GM06990 (cell line): ENCODE results near the gene PCA3.

Experiments used
- DNase-seq: peaks from one replicate; pipeline ENCODE4 v3.0.0-alpha.2; 2011; ENCODE audit not compliant: insufficient read length; ENCODE audit errors: extremely low read depth
- H3K27me3 ChIP-seq: replicated peaks from 2 replicates; pipeline ENCODE4 v1.6.0; 2011; ENCODE audit warnings: low read length; ENCODE audit not compliant: control insufficient read depth, insufficient read depth
- H3K36me3 ChIP-seq: 2 replicates; pipeline ENCODE4 v1.5.1; 2011; ENCODE audit warnings: low read length; ENCODE audit not compliant: control insufficient read depth, insufficient read depth
- H3K4me3 ChIP-seq: replicated peaks from 2 replicates; pipeline ENCODE4 v1.5.1; 2011; ENCODE audit warnings: low read depth, mild to moderate bottlenecking, control low read depth, low read length
- TF ChIP-seq, protein P1 (sequence below): IDR thresholded peaks from 2 replicates; pipeline ENCODE4 v1.5.1; 2011; ENCODE audit warnings: low read length, control low read depth, mild to moderate bottlenecking, inconsistent platforms; ENCODE audit not compliant: insufficient read depth, poor library complexity, severe bottlenecking

The PCA3 gene

GRCh38 chr9:76756941-76757673 lies 7.1 kb upstream of the PCA3 start:
- no peak overlapping the region for H3K4me3 ChIP-seq
- peak; percentile 17 for DNase-seq
- TF ChIP-seq, protein P1, sequence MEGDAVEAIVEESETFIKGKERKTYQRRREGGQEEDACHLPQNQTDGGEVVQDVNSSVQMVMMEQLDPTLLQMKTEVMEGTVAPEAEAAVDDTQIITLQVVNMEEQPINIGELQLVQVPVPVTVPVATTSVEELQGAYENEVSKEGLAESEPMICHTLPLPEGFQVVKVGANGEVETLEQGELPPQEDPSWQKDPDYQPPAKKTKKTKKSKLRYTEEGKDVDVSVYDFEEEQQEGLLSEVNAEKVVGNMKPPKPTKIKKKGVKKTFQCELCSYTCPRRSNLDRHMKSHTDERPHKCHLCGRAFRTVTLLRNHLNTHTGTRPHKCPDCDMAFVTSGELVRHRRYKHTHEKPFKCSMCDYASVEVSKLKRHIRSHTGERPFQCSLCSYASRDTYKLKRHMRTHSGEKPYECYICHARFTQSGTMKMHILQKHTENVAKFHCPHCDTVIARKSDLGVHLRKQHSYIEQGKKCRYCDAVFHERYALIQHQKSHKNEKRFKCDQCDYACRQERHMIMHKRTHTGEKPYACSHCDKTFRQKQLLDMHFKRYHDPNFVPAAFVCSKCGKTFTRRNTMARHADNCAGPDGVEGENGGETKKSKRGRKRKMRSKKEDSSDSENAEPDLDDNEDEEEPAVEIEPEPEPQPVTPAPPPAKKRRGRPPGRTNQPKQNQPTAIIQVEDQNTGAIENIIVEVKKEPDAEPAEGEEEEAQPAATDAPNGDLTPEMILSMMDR, result no peak
- peaks cover 2% of the 10 kb centered on the region; the same call in 1 of the 2 replicates for H3K27me3 ChIP-seq
- no peaks in the 10 kb centered on the region for H3K36me3 ChIP-seq

GRCh38 chr9:76758476-76758875 lies 5.8 kb upstream of the PCA3 start:
- no peak for DNase-seq
- Histone ChIP-seq H3K36me3 (no peaks in the 10 kb centered on the region), H3K4me3 (no peak overlapping the region), H3K27me3 (peaks cover 2% of the 10 kb centered on the region; the same call in 1 of the 2 replicates)
- TF ChIP-seq, protein P1, result no peak

DNA sequence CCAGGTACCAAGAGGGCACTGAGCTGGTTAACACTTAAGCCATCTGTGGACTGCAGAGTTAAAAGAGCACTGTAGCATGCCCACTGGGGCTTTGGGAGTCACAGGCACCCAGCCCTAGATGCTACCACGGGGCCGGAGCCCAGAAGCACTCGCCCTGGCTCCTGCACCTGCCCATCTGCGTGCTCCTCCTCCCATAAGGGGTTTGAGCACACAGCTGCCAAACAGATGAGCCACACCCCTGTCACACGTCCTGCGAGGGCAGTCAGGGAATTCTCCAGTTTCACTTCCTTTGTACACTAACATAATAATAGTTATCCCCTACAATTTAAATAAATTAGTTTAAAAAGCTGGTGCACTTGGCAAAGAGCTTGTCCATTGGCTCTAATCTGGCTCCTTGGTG lies 4.5 kb upstream of the PCA3 start:
- H3K27me3 ChIP-seq, result peaks cover 2% of the 10 kb centered on the region; the same call in 1 of the 2 replicates
- no peak for DNase-seq
- no peak overlapping the region for H3K4me3 ChIP-seq
- H3K36me3 ChIP-seq, result no peaks in the 10 kb centered on the region
- TF ChIP-seq, protein P1, result no peak

DNA sequence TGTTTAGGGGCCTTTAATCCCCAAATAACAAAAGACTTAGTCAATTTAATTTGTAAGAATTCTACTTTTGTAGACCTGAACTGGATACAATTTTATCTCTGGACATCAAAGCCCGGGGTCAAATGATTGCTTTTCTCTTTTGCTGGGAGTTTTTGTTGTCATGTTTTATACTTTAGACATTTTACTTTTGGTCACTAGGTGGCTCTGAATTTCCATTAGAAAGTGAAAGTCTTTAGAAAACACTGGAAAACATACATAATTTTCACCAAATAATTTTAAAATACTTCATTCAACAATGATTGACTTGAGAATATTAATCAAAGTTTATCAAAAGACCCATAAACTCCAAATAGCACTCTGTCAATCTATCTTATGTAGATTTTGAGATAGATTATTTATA lies 2.8 kb upstream of the PCA3 start:
- H3K27me3 ChIP-seq, result peaks cover 2% of the 10 kb centered on the region; the same call in 1 of the 2 replicates
- no peak for DNase-seq
- TF ChIP-seq, protein P1, result no peak

DNA sequence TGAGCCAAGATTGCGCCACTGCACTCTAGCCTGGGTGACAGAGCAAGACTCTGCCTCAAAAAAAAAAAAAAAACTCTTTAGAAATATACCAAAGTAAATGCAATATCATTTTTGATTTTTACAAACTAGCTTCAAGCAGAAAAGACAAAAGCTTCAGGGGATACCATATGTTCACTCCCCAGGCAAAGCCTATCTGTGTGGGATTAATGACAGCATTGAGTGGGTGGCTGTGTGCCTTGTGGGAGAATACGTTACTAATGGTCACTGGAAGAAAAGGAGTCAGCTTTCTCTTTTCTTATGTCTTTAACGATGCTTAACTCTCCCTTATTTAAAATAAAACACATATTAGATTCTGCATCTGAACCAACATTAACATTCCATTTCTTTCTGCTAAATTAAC lies 1.9 kb downstream of the PCA3 start:
- H3K36me3 ChIP-seq, result no peaks in the 10 kb centered on the region
- TF ChIP-seq, protein P1, result no peak
- no peak overlapping the region for H3K4me3 ChIP-seq
- H3K27me3 ChIP-seq, result no peaks in the 10 kb centered on the region
- DNase-seq, result no peak

More for the DNA sequence above, 2.8 kb upstream of the PCA3 start:
- Histone ChIP-seq H3K36me3 (no peaks in the 10 kb centered on the region), H3K4me3 (no peak overlapping the region)
